K562 (cell line): ENCODE results near the gene NEDD9. TPM values are rescaled to one million over a fixed set of nuclear protein-coding genes. Genes with fewer than 3 reads are reported as not detected.

Experiments used
- ATAC-seq: fragments of 200-7000 bp; cut with Tn5 transposase; 3 replicates; pipeline ENCODE4 v1.9.1; 2020; ENCODE audit warnings: moderate library complexity
- BruUV-seq: library from RNA; stranded (reverse); fragments of 400-500 nt; replicated peaks from 2 replicates; lab custom pipeline; 2021; lab: Mats Ljungman, UMichigan
- CTCF ChIA-PET: fragments of 300-600 bp; formaldehyde crosslinking; extraction: SDS; loops from one replicate; lab custom pipeline; 2021; ENCODE audit warnings: low intra/inter-chr PET ratio; lab: Yijun Ruan, JAX
- POLR2A ChIA-PET: fragments of 300-600, 350-650 bp; sonication (Branson Sonifier 250); formaldehyde crosslinking; extraction: SDS; loops from one replicate; lab custom pipeline; 2021; ENCODE audit warnings: antibody characterized with exemption, inconsistent platforms; lab: Yijun Ruan, JAX
- DNase-seq, 4 experiments: peaks; one replicate each; pipeline versions ENCODE4 v3.0.0 to v3.0.0-alpha.2; 2011 to 2018; ENCODE audit warnings: low spot score in 3 of 4, mixed read lengths in 3 of 4; ENCODE audit errors: extremely low read depth in 1 of 4
- FAIRE-seq: peaks from 2 replicates; lab custom pipeline; 2011; peaks lifted over from hg19 to GRCh38; lab: Jason Lieb, UNC
- H2AFZ ChIP-seq: 2 replicates; pipeline ENCODE4 v1.6.0; 2011; ENCODE audit warnings: low read depth, low read length, control low read depth, inconsistent platforms
- H3K27ac ChIP-seq: fragments of 200-600 bp; 3 replicates; pipeline ENCODE4 v1.8.0; 2011; ENCODE audit warnings: low read depth, mild to moderate bottlenecking, control low read depth, inconsistent platforms, low read length, moderate library complexity, mixed read lengths; ENCODE audit errors: extremely low read depth
- H3K27me3 ChIP-seq, 2 experiments: fragments of 300-600 bp in 1 of 2; 2 replicates in 1 of 2; 3 replicates in 1 of 2; pipeline versions ENCODE4 v1.6.0 to v1.8.0; 2011; ENCODE audit warnings: inconsistent platforms in 2 of 2, low read length in 2 of 2, mild to moderate bottlenecking in 1 of 2, mixed read lengths in 1 of 2, moderate library complexity in 1 of 2; ENCODE audit not compliant: control insufficient read depth in 2 of 2, insufficient read depth in 2 of 2
- H3K36me3 ChIP-seq: fragments of 300-600 bp; 3 replicates; pipeline ENCODE4 v1.8.0; 2011; ENCODE audit warnings: mild to moderate bottlenecking, low read length, inconsistent platforms; ENCODE audit not compliant: control insufficient read depth, insufficient read depth
- H3K4me1 ChIP-seq, 2 experiments: fragments of 200-600 bp in 1 of 2; replicated peaks in 1 of 2; 2 replicates in 1 of 2; 3 replicates in 1 of 2; pipeline versions ENCODE4 v1.5.1 to v1.8.0; 2011; ENCODE audit warnings: inconsistent platforms in 2 of 2, low read length in 2 of 2, mild to moderate bottlenecking in 1 of 2, mixed read lengths in 1 of 2, moderate library complexity in 1 of 2; ENCODE audit not compliant: control insufficient read depth in 2 of 2, insufficient read depth in 2 of 2
- H3K4me2 ChIP-seq: 2 replicates; pipeline ENCODE4 v1.6.1; 2011; ENCODE audit warnings: low read length, control low read depth, inconsistent platforms, mixed read lengths; ENCODE audit not compliant: insufficient read depth
- H3K4me3 ChIP-seq: fragments of 200-600 bp; sonication (generic), shearing (Covaris generic); 2 replicates; pipeline ENCODE4 v1.5.1; 2016; ENCODE audit warnings: control low read depth, inconsistent platforms
- H3K79me2 ChIP-seq: fragments of 200-600 bp; 3 replicates; pipeline ENCODE4 v1.8.0; 2011; ENCODE audit warnings: low read length, inconsistent platforms; ENCODE audit not compliant: control insufficient read depth, insufficient read depth
- H3K9ac ChIP-seq, 2 experiments: 2 replicates each; pipeline versions ENCODE4 v1.6.0 to v1.6.1; 2011; ENCODE audit warnings: low read depth in 2 of 2, low read length in 2 of 2, control low read depth in 1 of 2, inconsistent platforms in 1 of 2, mild to moderate bottlenecking in 1 of 2, mixed read lengths in 1 of 2; ENCODE audit not compliant: insufficient read depth in 1 of 2
- H3K9me1 ChIP-seq: one replicate; pipeline ENCODE4 v1.6.0; 2011; ENCODE audit warnings: inconsistent platforms, mild to moderate bottlenecking, low read length, moderate library complexity; ENCODE audit not compliant: control insufficient read depth, insufficient read depth
- H3K9me3 ChIP-seq: replicated peaks from 2 replicates; pipeline ENCODE4 v1.5.1; 2011; ENCODE audit warnings: low read depth, low read length, inconsistent platforms; ENCODE audit not compliant: control insufficient read depth, insufficient read depth
- H4K20me1 ChIP-seq: replicated peaks from 2 replicates; pipeline ENCODE4 v1.6.1; 2011; ENCODE audit warnings: low read length, inconsistent platforms, mixed read lengths; ENCODE audit not compliant: control insufficient read depth, insufficient read depth
- ARID2 ChIP-seq: fragments of 450-650 bp; IDR thresholded peaks from 2 replicates; pipeline ENCODE4 v1.6.1; 2017; ENCODE audit warnings: antibody characterized with exemption, mild to moderate bottlenecking
- CREB1 ChIP-seq, 2 experiments: sonication (generic) in 1 of 2; formaldehyde crosslinking in 1 of 2; IDR thresholded peaks; 2 replicates each; pipeline versions ENCODE4 v1.6.1 to v1.8.0; 2012 to 2022; ENCODE audit warnings: inconsistent platforms in 1 of 2, mild to moderate bottlenecking in 1 of 2, missing genetic modification reagents in 1 of 2, moderate library complexity in 1 of 2
- KDM1A ChIP-seq, 2 experiments: fragments of 450-650 bp; IDR thresholded peaks; 2 replicates each; pipeline ENCODE4 v1.6.1; 2016; ENCODE audit warnings: mild to moderate bottlenecking in 2 of 2
- MAZ ChIP-seq, 2 experiments: fragments of 450-650 bp in 1 of 2; sonication (generic) in 1 of 2; formaldehyde crosslinking; IDR thresholded peaks in 1 of 2; conservative IDR thresholded peaks in 1 of 2; 2 replicates each; pipeline versions ENCODE4 v1.4.0 to v1.5.0; 2020; ENCODE audit warnings: mild to moderate bottlenecking in 1 of 2, missing genetic modification reagents in 1 of 2
- MCM3 ChIP-seq: fragments of 450-650 bp; IDR thresholded peaks from 2 replicates; pipeline ENCODE4 v1.6.1; 2016
- MYBL2 ChIP-seq, 2 experiments: fragments of 450-650 bp in 1 of 2; sonication (generic) in 1 of 2; formaldehyde crosslinking in 1 of 2; IDR thresholded peaks; 2 replicates each; pipeline versions ENCODE4 v1.6.1 to v1.8.1; 2017 to 2022; ENCODE audit warnings: borderline replicate concordance in 1 of 2, inconsistent platforms in 1 of 2, low read depth in 1 of 2, mild to moderate bottlenecking in 1 of 2, missing genetic modification reagents in 1 of 2, moderate library complexity in 1 of 2
- SOX6 ChIP-seq: fragments of 450-650 bp; IDR thresholded peaks from 2 replicates; pipeline ENCODE4 v1.6.1; 2014; ENCODE audit warnings: mild to moderate bottlenecking
- ZNF445 ChIP-seq: fragments of 250-450 bp; sonication (Bioruptor Pico); IDR thresholded peaks from 2 replicates; pipeline ENCODE4 v1.4.0; 2020; ENCODE audit warnings: low read depth, mild to moderate bottlenecking, moderate library complexity
- WGBS: fragments of 100-300 bp; shearing (Covaris generic); methylation state at CpG from one replicate; pipeline ENCODE4 v1.1.6; 2016; ENCODE audit warnings: low coverage, mixed read lengths; ENCODE audit not compliant: insufficient coverage; ENCODE audit errors: missing lambda C conversion rate; 5-methylcytosine and 5-hydroxymethylcytosine counted together
- in situ Hi-C: fragments of 300-500 bp; cut with MboI; formaldehyde crosslinking; loops from 4 replicates; pipeline ENCODE4 v1.15.0; 2018; ENCODE audit warnings: inconsistent platforms, mixed read lengths
- intact Hi-C: fragments of 100-400 bp; cut with micrococcal nuclease; formaldehyde crosslinking; loops from 2 replicates; pipeline ENCODE4 v1.14.2; 2022
- polyA plus RNA-seq, 8 experiments: library from polyadenylated mRNA; depleted of rRNA in 4 of 8; stranded (reverse) in 5 of 8; unstranded in 3 of 8; fragments of >200 nt; fragmentation: Nextera tagmentation in 2 of 8; fragmentation: Illumina TruSeq in 1 of 8; extraction: Ambion mirVana in 2 of 8; extraction: Trizol in 1 of 8; gene quantifications; 2 replicates each; pipeline versions ENCODE4 v1.2.1 to v1.2.3, GENCODE V29; 2011 to 2014; ENCODE audit warnings: inconsistent platforms in 1 of 8, missing spikeins in 1 of 8
- total RNA-seq, 7 experiments: library from RNA; depleted of rRNA in 6 of 7; stranded (reverse); fragments of >200 nt in 6 of 7; fragmentation: Illumina TruSeq in 2 of 7; extraction: Trizol in 2 of 7; gene quantifications; 2 replicates each; pipeline versions ENCODE4 v1.2.1 to v1.2.3, GENCODE V29; 2011 to 2021; ENCODE audit warnings: low replicate concordance in 1 of 7
- TF ChIP-seq, protein P1 (sequence below): fragments of 450-650 bp; formaldehyde crosslinking; IDR thresholded peaks from 2 replicates; pipeline ENCODE4 v1.4.0; 2022; ENCODE audit warnings: mild to moderate bottlenecking, moderate library complexity
- TF ChIP-seq, protein P2 (sequence below): fragments of 250-450 bp; sonication (Bioruptor Pico); IDR thresholded peaks from 2 replicates; pipeline ENCODE4 v1.4.0; 2020; ENCODE audit warnings: mild to moderate bottlenecking

NEDD9 gene
- total and polyA plus RNA-seq, 9 of the 15 experiments (the other 6 are each of a cell fraction or from before 2014, with no cell fraction given), result 0.04 to 0.18 (median 0.15) TPM; not detected in 6

DNA sequence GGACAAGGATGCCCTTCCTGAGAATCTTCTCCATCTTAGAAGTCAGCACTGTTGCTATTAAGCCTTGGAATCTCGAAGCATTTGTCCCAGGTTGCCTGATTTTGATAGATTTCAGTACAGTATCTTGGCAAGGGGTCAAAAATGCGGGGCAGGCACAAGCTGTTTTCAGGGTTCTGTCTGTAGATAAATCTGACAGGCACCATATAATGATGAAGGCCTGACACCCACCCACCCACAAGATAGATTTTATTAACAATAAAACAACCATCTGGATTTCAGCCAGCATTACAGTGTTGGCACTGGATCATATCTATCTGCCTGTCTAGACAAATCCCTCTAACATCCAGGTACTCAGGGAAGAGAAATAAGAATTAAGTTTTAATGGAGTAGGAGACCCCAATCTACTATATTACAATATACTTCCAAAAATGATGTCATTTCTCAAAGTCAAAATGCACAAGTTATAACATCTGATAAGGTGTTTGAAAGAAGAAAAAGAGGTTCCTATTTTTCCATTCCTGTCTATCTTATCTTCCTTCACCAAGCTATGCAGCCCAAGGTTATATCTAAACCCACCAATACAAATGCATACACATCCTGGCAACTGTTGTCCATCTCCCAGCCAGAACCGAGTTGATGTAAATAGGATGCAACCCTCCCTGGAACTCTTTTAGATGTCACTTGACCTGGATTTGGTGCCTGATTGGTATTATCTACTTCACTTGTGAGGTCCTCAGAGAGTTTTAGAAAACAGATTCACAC is 10.7 kb downstream of the NEDD9 start:
- Histone ChIP-seq H3K36me3 (no peaks in the 10 kb centered on the region), H2AFZ (no peak overlapping the region), H3K27me3 (peaks cover 8 to 19% of the 10 kb centered on the region in 2 experiments; a peak in 4 of 5 replicates), H3K9ac (no peak overlapping the region), H3K4me1 (no peaks in the 10 kb centered on the region), H3K27ac (no peak overlapping the region), H3K9me3 (no peaks in the 10 kb centered on the region), H3K9me1 (no peaks in the 10 kb centered on the region), H4K20me1 (0 out of 2 replicates have a peak, but pooled peaks cover 4% of the 10 kb centered on the region), H3K4me3 (no peak overlapping the region), H3K79me2 (no peaks in the 10 kb centered on the region), H3K4me2 (no peak overlapping the region)
- TF ChIP-seq SOX6 (peak; percentile 26; the same call in 1 of the 2 replicates), CREB1 (IDR thresholded peaks at IDR 0.05) (no peak), CREB1 (CRISPR knock-in tag; IDR thresholded peaks at IDR 0.05) (no peak), MAZ (CRISPR knock-in tag; conservative IDR thresholded peaks at IDR 0.05 in 1 of 2, IDR thresholded peaks at IDR 0.05 in 1 of 2) (0 out of 4 replicates have a peak, but pooled peaks of 1 of the 2 experiments have one; percentile 46), ARID2 (no peak), MCM3 (no peak), KDM1A (IDR thresholded peaks at IDR 0.05) (no peak), MYBL2 (IDR thresholded peaks at IDR 0.05; ENCODE audit: low read depth) (no peak), MYBL2 (CRISPR knock-in tag; IDR thresholded peaks at IDR 0.05; ENCODE audit: borderline replicate concordance) (no peak), ZNF445 (CRISPR knock-in tag) (0 out of 2 replicates have a peak, but pooled peaks have one; percentile 13)
- TF ChIP-seq, protein P1, sequence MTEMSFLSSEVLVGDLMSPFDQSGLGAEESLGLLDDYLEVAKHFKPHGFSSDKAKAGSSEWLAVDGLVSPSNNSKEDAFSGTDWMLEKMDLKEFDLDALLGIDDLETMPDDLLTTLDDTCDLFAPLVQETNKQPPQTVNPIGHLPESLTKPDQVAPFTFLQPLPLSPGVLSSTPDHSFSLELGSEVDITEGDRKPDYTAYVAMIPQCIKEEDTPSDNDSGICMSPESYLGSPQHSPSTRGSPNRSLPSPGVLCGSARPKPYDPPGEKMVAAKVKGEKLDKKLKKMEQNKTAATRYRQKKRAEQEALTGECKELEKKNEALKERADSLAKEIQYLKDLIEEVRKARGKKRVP (CRISPR knock-in tag), result peak; percentile 80
- TF ChIP-seq, protein P2, sequence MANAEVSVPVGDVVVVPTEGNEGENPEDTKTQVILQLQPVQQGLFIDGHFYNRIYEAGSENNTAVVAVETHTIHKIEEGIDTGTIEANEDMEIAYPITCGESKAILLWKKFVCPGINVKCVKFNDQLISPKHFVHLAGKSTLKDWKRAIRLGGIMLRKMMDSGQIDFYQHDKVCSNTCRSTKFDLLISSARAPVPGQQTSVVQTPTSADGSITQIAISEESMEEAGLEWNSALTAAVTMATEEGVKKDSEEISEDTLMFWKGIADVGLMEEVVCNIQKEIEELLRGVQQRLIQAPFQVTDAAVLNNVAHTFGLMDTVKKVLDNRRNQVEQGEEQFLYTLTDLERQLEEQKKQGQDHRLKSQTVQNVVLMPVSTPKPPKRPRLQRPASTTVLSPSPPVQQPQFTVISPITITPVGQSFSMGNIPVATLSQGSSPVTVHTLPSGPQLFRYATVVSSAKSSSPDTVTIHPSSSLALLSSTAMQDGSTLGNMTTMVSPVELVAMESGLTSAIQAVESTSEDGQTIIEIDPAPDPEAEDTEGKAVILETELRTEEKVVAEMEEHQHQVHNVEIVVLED (CRISPR knock-in tag), result no peak
- in situ Hi-C loops (no loop called here), intact Hi-C loops (no loop called here)
- 0% methylated on average over 3 of the region's 3 CpGs for WGBS
- DNase-seq (no peak), ATAC-seq (no peak), FAIRE-seq (no peak)
- ChIA-PET POLR2A (interaction anchor here (1.2 kb wide), 2 partner anchors 9 to 45 kb away, joined by 3 read pairs; no protein-coding TSS in a partner anchor), CTCF (no interaction called here)
- BruUV-seq, result no TSS peak
